ENCODE results near the gene SELPLG. TPM values are rescaled to one million over a fixed set of nuclear protein-coding genes. Genes with fewer than 3 reads are reported as not detected.

The SELPLG gene
- total and polyA plus RNA-seq, 8 donors = 1.2 to 6.1 (median 3.0) TPM

DNA sequence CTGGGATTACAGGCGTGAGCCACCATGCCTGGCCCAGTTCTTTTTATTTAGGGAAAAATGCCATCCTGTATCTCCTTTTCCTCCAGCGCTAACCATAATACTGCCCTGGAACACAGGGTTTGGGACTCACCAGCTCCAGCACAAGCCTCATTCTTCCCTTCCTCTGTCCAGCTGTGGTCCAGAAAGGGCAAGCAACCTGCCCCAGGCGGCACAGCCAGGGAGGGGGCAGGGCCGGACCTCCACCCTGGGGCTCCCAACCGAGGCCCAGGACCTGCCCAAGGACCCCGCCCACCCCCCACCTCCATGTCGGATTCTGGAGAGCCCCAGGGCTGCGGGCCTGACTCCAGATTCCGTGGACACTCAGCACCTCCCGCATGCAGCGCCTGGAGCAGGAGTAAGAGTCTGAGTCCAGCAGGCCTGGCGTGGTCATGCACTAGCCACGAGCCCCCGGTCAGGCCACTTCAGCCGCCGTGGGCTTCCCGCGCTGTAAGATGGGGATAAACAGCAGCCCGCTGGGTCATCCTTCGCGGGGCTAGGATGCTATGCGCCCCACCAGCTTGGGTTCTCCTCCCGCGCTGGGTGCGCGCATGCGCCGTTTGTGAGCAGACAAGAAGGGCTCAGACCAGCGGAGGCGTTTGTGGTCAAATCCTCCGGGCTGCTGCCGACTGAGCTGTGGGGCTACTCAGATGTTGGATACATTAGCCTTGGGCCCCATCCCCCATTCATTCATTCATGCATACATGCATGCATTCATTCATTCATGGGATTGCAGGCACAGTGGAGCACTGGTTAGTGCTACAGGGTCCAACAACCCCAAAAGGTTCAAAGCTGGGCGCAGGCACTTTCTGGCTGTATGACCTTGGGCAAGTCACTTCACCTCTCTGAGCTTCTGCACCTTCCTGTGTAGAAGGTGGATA lies 52.1 kb downstream of the SELPLG start:
- H3K27me3 ChIP-seq = no peaks in the 10 kb centered on the region
- WGBS, 5 donors = 78 to 84% (median 83%) methylated on average over 11 to 33 of the region's 33 CpGs
- intact Hi-C loops (cut with DNase I; ENCODE audit: low total_unique reads) = no loop called here

DNA sequence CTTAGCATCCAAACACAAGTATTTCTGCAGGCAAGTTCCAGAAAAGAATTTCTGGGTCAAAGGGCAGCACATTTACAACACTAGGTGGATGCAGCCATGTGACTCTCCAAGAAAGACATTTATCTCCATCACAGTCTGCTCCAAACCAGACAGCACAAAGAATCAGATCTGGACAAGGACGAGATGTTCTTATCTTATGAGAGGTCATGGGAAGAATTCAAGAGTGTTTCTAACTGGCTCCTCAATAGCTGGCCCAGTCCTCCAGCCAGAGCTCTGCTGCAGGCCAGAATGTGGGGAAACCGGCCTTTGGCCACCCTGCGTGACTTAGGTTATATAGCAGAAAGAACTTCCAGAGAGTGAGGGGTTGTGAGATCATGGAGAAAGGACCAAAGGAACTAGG lies 53.2 kb downstream of the SELPLG start:
- TF ChIP-seq POLR2A (IDR thresholded peaks at IDR 0.05) (no peak), EP300 (IDR thresholded peaks at IDR 0.05) (no peak), POLR2AphosphoS5 (IDR thresholded peaks at IDR 0.05) (no peak)
- TF ChIP-seq, protein P1, sequence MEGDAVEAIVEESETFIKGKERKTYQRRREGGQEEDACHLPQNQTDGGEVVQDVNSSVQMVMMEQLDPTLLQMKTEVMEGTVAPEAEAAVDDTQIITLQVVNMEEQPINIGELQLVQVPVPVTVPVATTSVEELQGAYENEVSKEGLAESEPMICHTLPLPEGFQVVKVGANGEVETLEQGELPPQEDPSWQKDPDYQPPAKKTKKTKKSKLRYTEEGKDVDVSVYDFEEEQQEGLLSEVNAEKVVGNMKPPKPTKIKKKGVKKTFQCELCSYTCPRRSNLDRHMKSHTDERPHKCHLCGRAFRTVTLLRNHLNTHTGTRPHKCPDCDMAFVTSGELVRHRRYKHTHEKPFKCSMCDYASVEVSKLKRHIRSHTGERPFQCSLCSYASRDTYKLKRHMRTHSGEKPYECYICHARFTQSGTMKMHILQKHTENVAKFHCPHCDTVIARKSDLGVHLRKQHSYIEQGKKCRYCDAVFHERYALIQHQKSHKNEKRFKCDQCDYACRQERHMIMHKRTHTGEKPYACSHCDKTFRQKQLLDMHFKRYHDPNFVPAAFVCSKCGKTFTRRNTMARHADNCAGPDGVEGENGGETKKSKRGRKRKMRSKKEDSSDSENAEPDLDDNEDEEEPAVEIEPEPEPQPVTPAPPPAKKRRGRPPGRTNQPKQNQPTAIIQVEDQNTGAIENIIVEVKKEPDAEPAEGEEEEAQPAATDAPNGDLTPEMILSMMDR (IDR thresholded peaks at IDR 0.05) = no peak
- Histone ChIP-seq H3K27me3 (no peaks in the 10 kb centered on the region), H3K4me3 (no peak overlapping the region), H3K36me3 (no peaks in the 10 kb centered on the region), H3K27ac (peak overlapping the region in 1 of 5 donors; percentile 32), H3K9me3 (no peaks in the 10 kb centered on the region), H3K4me1 (no peaks in the 10 kb centered on the region)
- intact Hi-C loops (cut with DNase I; ENCODE audit: low total_unique reads) = no loop called here
- no peak for DNase-seq
- WGBS, 5 donors = 52 to 65% (median 61%) methylated on average over 3 of the region's 3 CpGs

More for the DNA sequence above, 52.1 kb downstream of the SELPLG start:
- Histone ChIP-seq H3K27ac (peak overlapping the region in 1 of 5 donors; percentile 32), H3K9me3 (no peaks in the 10 kb centered on the region), H3K36me3 (no peaks in the 10 kb centered on the region), H3K4me3 (no peak overlapping the region), H3K4me1 (no peaks in the 10 kb centered on the region)
- no peak for DNase-seq
- TF ChIP-seq, protein P1 (IDR thresholded peaks at IDR 0.05) = no peak
- TF ChIP-seq POLR2A (IDR thresholded peaks at IDR 0.05) (no peak), EP300 (IDR thresholded peaks at IDR 0.05) (no peak), POLR2AphosphoS5 (IDR thresholded peaks at IDR 0.05) (no peak)

DNA sequence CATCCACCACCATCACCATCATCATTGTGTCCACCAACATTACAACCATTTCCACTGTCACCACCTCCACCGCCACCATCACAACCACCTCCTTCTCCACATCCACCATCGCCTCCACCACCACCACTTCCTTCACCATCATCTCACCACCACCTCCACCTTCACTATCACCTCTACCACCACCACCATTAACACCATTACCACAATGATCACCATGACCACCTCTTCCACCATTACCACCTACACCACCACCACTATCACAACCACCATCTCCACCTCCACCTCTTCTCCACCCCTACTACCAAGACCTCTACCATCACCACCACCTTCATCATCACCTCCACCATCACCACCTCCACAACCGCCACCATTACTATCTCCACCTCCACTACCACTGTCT lies 54.9 kb downstream of the SELPLG start:
- Histone ChIP-seq H3K9me3 (no peaks in the 10 kb centered on the region), H3K27ac (no peak overlapping the region), H3K4me1 (no peaks in the 10 kb centered on the region), H3K27me3 (no peaks in the 10 kb centered on the region), H3K36me3 (no peaks in the 10 kb centered on the region), H3K4me3 (no peak overlapping the region)
- WGBS, 5 donors = 87 to 95% (median 92%) methylated on average over 3 of the region's 3 CpGs
- TF ChIP-seq EP300 (IDR thresholded peaks at IDR 0.05) = no peak
- TF ChIP-seq, protein P1 (IDR thresholded peaks at IDR 0.05) = no peak
- no peak for TF ChIP-seq POLR2AphosphoS5 (IDR thresholded peaks at IDR 0.05)
- no peak for TF ChIP-seq POLR2A (IDR thresholded peaks at IDR 0.05)
- intact Hi-C loops (cut with DNase I; ENCODE audit: low total_unique reads) = no loop called here
- no peak for DNase-seq

DNA sequence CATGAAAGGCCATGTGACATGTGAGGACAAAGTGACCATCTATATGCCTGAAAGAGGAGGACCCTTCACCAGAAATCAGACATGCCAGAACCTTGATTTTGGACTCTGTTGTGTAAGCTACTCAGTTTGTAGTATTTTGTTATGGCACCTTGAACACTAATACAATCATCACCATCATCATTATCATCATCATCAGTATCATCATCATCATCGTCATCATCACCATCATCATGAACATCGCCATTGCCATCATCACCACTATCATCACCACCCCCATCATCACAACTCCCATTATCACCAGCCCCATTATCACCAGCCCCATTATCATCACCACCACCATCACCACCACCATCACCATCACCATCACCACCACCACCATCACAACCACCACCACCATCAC lies 55.4 kb downstream of the SELPLG start:
- H3K4me1 ChIP-seq = no peaks in the 10 kb centered on the region
- H3K36me3 ChIP-seq = no peaks in the 10 kb centered on the region
- H3K9me3 ChIP-seq = no peaks in the 10 kb centered on the region
- DNase-seq = no peak
- no peak overlapping the region for H3K27ac ChIP-seq
- no peak overlapping the region for H3K4me3 ChIP-seq
- intact Hi-C loops (cut with DNase I; ENCODE audit: low total_unique reads) = no loop called here
- WGBS, 5 donors = 66 to 100% (median 96%) methylated on average over 2 of the region's 2 CpGs
- no peaks in the 10 kb centered on the region for H3K27me3 ChIP-seq
- no peak for TF ChIP-seq POLR2A (IDR thresholded peaks at IDR 0.05)

DNA sequence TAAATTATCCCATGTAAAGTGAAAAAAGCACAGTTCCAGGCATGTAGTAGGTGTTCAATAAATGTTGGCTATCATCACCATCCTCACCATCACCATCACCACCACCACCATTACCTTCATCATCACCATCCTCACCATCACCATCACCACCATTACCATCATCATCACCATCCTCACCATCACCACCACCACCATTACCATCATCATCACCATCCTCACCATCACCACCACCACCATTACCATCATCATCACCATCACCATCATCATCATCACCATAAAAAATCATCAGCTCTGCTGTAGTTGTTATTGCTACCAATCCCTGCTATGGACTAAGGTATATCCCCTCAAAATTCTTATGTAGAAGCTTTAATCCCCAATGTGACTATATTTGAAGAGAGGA lies 56.2 kb downstream of the SELPLG start:
- no peaks in the 10 kb centered on the region for H3K36me3 ChIP-seq
- no peaks in the 10 kb centered on the region for H3K4me1 ChIP-seq
- no peak overlapping the region for H3K4me3 ChIP-seq
- intact Hi-C loops (cut with DNase I; ENCODE audit: low total_unique reads) = no loop called here
- no peaks in the 10 kb centered on the region for H3K27me3 ChIP-seq
- no peak for DNase-seq
- H3K9me3 ChIP-seq = no peaks in the 10 kb centered on the region
- TF ChIP-seq POLR2A (IDR thresholded peaks at IDR 0.05) (no peak), EP300 (IDR thresholded peaks at IDR 0.05) (no peak), POLR2AphosphoS5 (IDR thresholded peaks at IDR 0.05) (no peak)
- TF ChIP-seq, protein P1 (IDR thresholded peaks at IDR 0.05) = no peak
- H3K27ac ChIP-seq = no peak overlapping the region

Measured in stomach (tissue), 9 donors.